Left renal pelvis (tissue), 4 donors: ENCODE data around the gene ADH4. TPM values are rescaled to one million over a fixed set of nuclear protein-coding genes. Genes with fewer than 3 reads are reported as not detected.
"Not testable (repeated sequence)": the region's sequence is repeated elsewhere in the genome, so short reads cannot be mapped to it uniquely, and the experiment has no call there.

ENCODE experiments used
- DNase-seq, 4 donors: peaks; one replicate each; pipeline ENCODE4 v3.0.0-alpha.2; 2013; ENCODE audit warnings: low read depth in 4 of 4, low spot score in 3 of 4
- polyA plus RNA-seq, 4 donors: library from polyadenylated mRNA; unstranded; fragments of 120-200 nt; gene quantifications; one replicate each; pipeline ENCODE4 v1.2.1, GENCODE V29; 2013; ENCODE audit not compliant: insufficient read length in 4 of 4

ADH4 gene
- polyA plus RNA-seq, 4 donors, result 0.17 to 1.1 (median 0.74) TPM

- DNase-seq, result no peak
Observed at GRCh38 chr4:99084595-99084994, 59.5 kb downstream of the ADH4 start.

- DNase-seq, result no peak
Observed at GRCh38 chr4:99082192-99082591, 61.9 kb downstream of the ADH4 start.

- DNase-seq, result not testable (repeated sequence)
Observed at GRCh38 chr4:99080869-99081268, 63.2 kb downstream of the ADH4 start.

GRCh38 chr4:99079625-99080295 is 64.3 kb downstream of the ADH4 start:
- DNase-seq, result no peak

GRCh38 chr4:99078931-99079624 is 65.0 kb downstream of the ADH4 start:
- no peak for DNase-seq

GRCh38 chr4:99078336-99078735 is 65.8 kb downstream of the ADH4 start:
- no peak for DNase-seq

GRCh38 chr4:99077177-99077576 is 66.9 kb downstream of the ADH4 start:
- DNase-seq, result no peak

GRCh38 chr4:99076292-99076976 is 67.7 kb downstream of the ADH4 start:
- no peak for DNase-seq

- no peak for DNase-seq
Observed at GRCh38 chr4:99074816-99075215, 69.3 kb downstream of the ADH4 start.

Other genes with a start within 250 kb of the ADH4 start
- 100 to 1,000 TPM in 3 of 4 donors, 10 to 100 TPM in 1; 88.0 to 149 (median 128) TPM for gene EIF4E, start 215.2 kb downstream of the ADH4 start, polyA plus RNA-seq
- 10 to 100 TPM; 36.5 to 81.6 (median 76.0) TPM for gene METAP1, start 148.6 kb downstream of the ADH4 start, polyA plus RNA-seq
- 100 to 1,000 TPM; 221 to 274 (median 248) TPM for gene ADH5, start 55.5 kb downstream of the ADH4 start, polyA plus RNA-seq
- gene ADH6, start 74.9 kb upstream of the ADH4 start, polyA plus RNA-seq, result 10 to 100 TPM in 3 of 4 donors, 1 to 10 TPM in 1; 3.5 to 33.4 (median 21.7) TPM
- gene ADH1A, start 146.7 kb upstream of the ADH4 start, polyA plus RNA-seq, result 1 to 10 TPM in 2 of 4 donors, under 1 TPM in 2; 0.56 to 4.4 (median 0.90) TPM
- gene ADH1B, start 177.1 kb upstream of the ADH4 start, polyA plus RNA-seq, result 10 to 100 TPM; 12.1 to 30.0 (median 24.3) TPM
- gene ADH1C, start 208.4 kb upstream of the ADH4 start, polyA plus RNA-seq, result 100 to 1,000 TPM in 3 of 4 donors, 10 to 100 TPM in 1; 19.6 to 143 (median 133) TPM